GM23338 (cell line): ENCODE data around the gene RGL1.

ENCODE experiments used
- CREB1 ChIP-seq: fragments of 250-450 bp; sonication (Bioruptor Pico); IDR thresholded peaks from 2 replicates; pipeline ENCODE4 v1.5.0; 2020; ENCODE audit warnings: low read depth, mild to moderate bottlenecking, moderate library complexity
- CTCF ChIP-seq, 2 experiments: fragments of 200-600 bp in 1 of 2; sonication (generic) in 1 of 2; conservative IDR thresholded peaks; 2 replicates each; pipeline versions ENCODE4 v1.5.1 to v1.6.1; 2016 to 2017; ENCODE audit warnings: antibody characterized with exemption in 2 of 2, low read depth in 2 of 2, mild to moderate bottlenecking in 2 of 2, moderate library complexity in 1 of 2
- ETS1 ChIP-seq: IDR thresholded peaks from 2 replicates; pipeline ENCODE4 v1.6.1; 2016; ENCODE audit warnings: antibody characterized with exemption
- EZH2 ChIP-seq: fragments of 200-600 bp; sonication (generic); IDR thresholded peaks from one replicate; pipeline ENCODE4 v1.8.0; 2017; ENCODE audit warnings: antibody characterized with exemption, mild to moderate bottlenecking, low read depth; ENCODE audit not compliant: unreplicated experiment
- EZH2phosphoT487 ChIP-seq: fragments of 200-600 bp; sonication (generic); IDR thresholded peaks from one replicate; pipeline ENCODE4 v1.8.1; 2018; ENCODE audit warnings: antibody characterized with exemption; ENCODE audit not compliant: unreplicated experiment
- JUNB ChIP-seq: IDR thresholded peaks from one replicate; pipeline ENCODE4 v1.6.1; 2016; ENCODE audit warnings: antibody characterized with exemption; ENCODE audit not compliant: unreplicated experiment
- NANOG ChIP-seq: IDR thresholded peaks from 2 replicates; pipeline ENCODE4 v1.6.1; 2016; ENCODE audit warnings: antibody characterized with exemption, borderline replicate concordance
- POLR2AphosphoS5 ChIP-seq: IDR thresholded peaks from 2 replicates; pipeline ENCODE4 v1.6.1; 2016; ENCODE audit warnings: antibody characterized with exemption, low read depth
- REST ChIP-seq: IDR thresholded peaks from one replicate; pipeline ENCODE4 v1.6.1; 2018; ENCODE audit warnings: antibody characterized with exemption; ENCODE audit not compliant: unreplicated experiment
- STAT1 ChIP-seq: IDR thresholded peaks from one replicate; pipeline ENCODE4 v1.6.1; 2016; ENCODE audit warnings: antibody characterized with exemption; ENCODE audit not compliant: unreplicated experiment
- ZNF114 ChIP-seq: fragments of 250-450 bp; sonication (Bioruptor Pico); IDR thresholded peaks from 2 replicates; pipeline ENCODE4 v1.5.0; 2020; ENCODE audit warnings: mild to moderate bottlenecking, moderate library complexity
- ZNF331 ChIP-seq: fragments of 250-450 bp; sonication (Bioruptor Pico); IDR thresholded peaks from 2 replicates; pipeline ENCODE4 v1.5.0; 2020; ENCODE audit warnings: low read depth, mild to moderate bottlenecking, moderate library complexity

GRCh38 chr1:183773482-183774274 lies 31.2 kb upstream of the RGL1 start:
- TF ChIP-seq EZH2phosphoT487 (no peak), CTCF (conservative IDR thresholded peaks at IDR 0.05; ENCODE audit: low read depth in 2 of 2) (no peak), EZH2 (no peak), POLR2AphosphoS5 (no peak), REST (no peak), ZNF114 (CRISPR knock-in tag) (no peak), STAT1 (no peak), CREB1 (CRISPR knock-in tag) (no peak), NANOG (no peak), JUNB (no peak), ETS1 (no peak), ZNF331 (CRISPR knock-in tag) (no peak)
